Right lobe of liver (tissue), 4 donors: ENCODE data around the gene UBE3D.

Experiments used
- CTCF ChIP-seq, 4 donors: fragments of 200-600 bp in 3 of 4; fragments of 450-650 bp in 1 of 4; IDR thresholded peaks; one replicate each; pipeline versions ENCODE4 v1.5.1 to v1.8.0; 2016 to 2022; ENCODE audit warnings: antibody characterized with exemption in 4 of 4, mild to moderate bottlenecking in 2 of 4
- POLR2A ChIP-seq: fragments of 450-650 bp; IDR thresholded peaks from one replicate; pipeline ENCODE4 v1.6.1; 2017; ENCODE audit warnings: antibody characterized with exemption, mild to moderate bottlenecking
- donor health status: DM: no; HTN: no; CAD: no.
- donor health status: DM: no; HTN: no; CAD: no.
- donor health status: DM: no; HTN: yes; CAD: no.

GRCh38 chr6:83057705-83058321 lies 7.8 kb downstream of the UBE3D start:
- TF ChIP-seq POLR2A: no peak
- TF ChIP-seq CTCF (IDR thresholded peaks at IDR 0.05): peak; percentile 55 to 76 (median 70)
